ENCODE data around the gene MIGA1.

MIGA1 gene

GRCh38 chr1:77832901-77833300 is 53.5 kb downstream of the MIGA1 start:
- DNase-seq (ENCODE audit: low read depth in 1 of 2, low spot score in 1 of 2), result no peak
- Histone ChIP-seq H3K4me3 (replicated peaks; ENCODE audit: insufficient read depth, low read length) (no peak overlapping the region), H3K27ac (replicated peaks) (no peak overlapping the region), H3K27me3 (ENCODE audit: insufficient read depth, poor library complexity, severe bottlenecking) (no peaks in the 10 kb centered on the region)
- TF ChIP-seq REST (IDR thresholded peaks at IDR 0.05; ENCODE audit: insufficient replicate concordance, low read depth), result no peak
- TF ChIP-seq CTCF (IDR thresholded peaks at IDR 0.05; ENCODE audit: insufficient read depth, low read length), result no peak
- TF ChIP-seq POLR2AphosphoS5 (IDR thresholded peaks at IDR 0.05; ENCODE audit: low read depth), result no peak
- TF ChIP-seq GABPA (IDR thresholded peaks at IDR 0.05; ENCODE audit: low read depth), result no peak
- TF ChIP-seq SPI1 (IDR thresholded peaks at IDR 0.05; ENCODE audit: borderline replicate concordance, low read depth), result no peak

- no peak for TF ChIP-seq CTCF (IDR thresholded peaks at IDR 0.05; ENCODE audit: insufficient read depth, low read length)
- no peak for TF ChIP-seq POLR2AphosphoS5 (IDR thresholded peaks at IDR 0.05; ENCODE audit: low read depth)
- no peak for TF ChIP-seq SPI1 (IDR thresholded peaks at IDR 0.05; ENCODE audit: borderline replicate concordance, low read depth)
- TF ChIP-seq GABPA (IDR thresholded peaks at IDR 0.05; ENCODE audit: low read depth), result no peak
- TF ChIP-seq REST (IDR thresholded peaks at IDR 0.05; ENCODE audit: insufficient replicate concordance, low read depth), result no peak
- no peak for DNase-seq (ENCODE audit: low read depth in 1 of 2, low spot score in 1 of 2)
- no peak overlapping the region for H3K27ac ChIP-seq (replicated peaks)
- H3K27me3 ChIP-seq (ENCODE audit: insufficient read depth, poor library complexity, severe bottlenecking), result no peaks in the 10 kb centered on the region
- H3K4me3 ChIP-seq (replicated peaks; ENCODE audit: insufficient read depth, low read length), result no peak overlapping the region
These were observed 54.2 kb downstream of the MIGA1 start for GRCh38 chr1:77833521-77834100.

- H3K4me3 ChIP-seq (replicated peaks; ENCODE audit: insufficient read depth, low read length), result no peak overlapping the region
- no peaks in the 10 kb centered on the region for H3K27me3 ChIP-seq (ENCODE audit: insufficient read depth, poor library complexity, severe bottlenecking)
- H3K27ac ChIP-seq (replicated peaks), result no peak overlapping the region
- TF ChIP-seq CTCF (IDR thresholded peaks at IDR 0.05; ENCODE audit: insufficient read depth, low read length) (no peak), POLR2AphosphoS5 (IDR thresholded peaks at IDR 0.05; ENCODE audit: low read depth) (no peak), SPI1 (IDR thresholded peaks at IDR 0.05; ENCODE audit: borderline replicate concordance, low read depth) (no peak), REST (IDR thresholded peaks at IDR 0.05; ENCODE audit: insufficient replicate concordance, low read depth) (no peak), GABPA (IDR thresholded peaks at IDR 0.05; ENCODE audit: low read depth) (no peak)
- DNase-seq (ENCODE audit: low read depth in 1 of 2, low spot score in 1 of 2), result no peak
These were observed 55.4 kb downstream of the MIGA1 start for GRCh38 chr1:77834771-77835334.
